Measurements from ENCODE around the gene PDE4A.
"Not testable (repeated sequence)": the region's sequence is repeated elsewhere in the genome, so short reads cannot be mapped to it uniquely, and the experiment has no call there.

The PDE4A gene

DNA sequence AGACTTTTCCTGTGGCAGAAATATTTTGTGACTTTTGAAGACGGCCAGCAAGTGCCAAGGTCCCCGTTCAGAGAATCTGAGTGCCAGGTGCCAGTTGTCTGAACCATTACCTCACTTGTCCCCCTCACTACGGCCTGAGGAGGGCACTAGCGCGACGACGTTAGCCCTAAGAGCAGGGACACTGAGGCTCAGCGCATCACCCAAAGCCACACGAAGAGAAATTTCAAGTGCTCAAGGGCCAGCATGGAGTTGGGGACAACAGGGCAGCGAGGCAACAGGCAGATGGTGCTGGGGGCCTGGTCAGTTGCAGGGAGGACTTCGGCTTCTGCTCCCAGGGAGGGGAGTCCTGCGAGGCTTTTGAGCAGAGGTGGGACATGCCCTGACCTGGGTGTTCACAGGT is 30.5 kb upstream of the PDE4A start:
- H3K9me3 ChIP-seq (ENCODE audit: control insufficient read depth in 2 of 2, low read length in 2 of 2): no peaks in the 10 kb centered on the region
- H3K27ac ChIP-seq (ENCODE audit: low read depth in 2 of 2, low read length in 2 of 2): no peak overlapping the region
- no peaks in the 10 kb centered on the region for H3K4me1 ChIP-seq (ENCODE audit: control insufficient read depth in 2 of 2, insufficient read depth in 2 of 2, low read length in 2 of 2)
- no peak overlapping the region for H3K4me3 ChIP-seq (ENCODE audit: low read length in 2 of 2)
- H3K36me3 ChIP-seq (ENCODE audit: control insufficient read depth in 2 of 2, insufficient read depth in 2 of 2, low read length in 2 of 2): peaks cover 20 to 28% of the 10 kb centered on the region in 2 donors
- H3K27me3 ChIP-seq (ENCODE audit: control insufficient read depth in 2 of 2, insufficient read depth in 2 of 2, low read length in 2 of 2): peaks cover 0 to 2% of the 10 kb centered on the region in 2 donors
- H3K9ac ChIP-seq (ENCODE audit: low read depth in 1 of 2, low read length in 2 of 2): no peak overlapping the region

DNA sequence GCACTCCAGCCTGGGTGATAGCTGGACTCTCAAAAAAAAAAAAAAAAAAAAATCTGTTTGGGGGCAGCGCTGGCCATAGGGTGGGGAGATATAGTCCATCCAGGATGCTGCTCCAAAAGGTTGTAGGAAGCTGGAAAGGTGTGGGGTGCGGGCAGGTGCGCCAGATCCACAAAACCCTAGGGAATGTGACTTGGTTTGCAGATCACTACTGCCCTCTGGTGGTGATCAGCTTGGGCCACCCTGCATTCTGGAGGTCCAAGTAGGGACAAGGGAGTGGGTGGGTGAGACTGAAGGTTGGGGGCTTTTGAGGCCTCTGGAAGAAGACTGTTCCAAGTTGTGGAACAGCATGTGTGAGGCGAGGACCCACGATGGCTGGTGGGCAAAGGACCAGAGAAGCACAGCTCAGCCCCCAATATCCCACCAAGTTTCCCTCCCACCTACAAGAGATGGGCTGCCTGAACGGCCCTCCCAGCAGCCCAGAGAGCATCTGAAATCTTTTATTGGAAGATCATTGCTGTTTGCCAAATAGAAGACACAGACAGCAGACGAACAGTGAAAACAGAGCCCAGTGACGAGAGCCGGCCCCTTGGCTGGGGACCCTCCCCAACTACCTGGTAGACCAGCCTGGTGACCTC is 29.6 kb upstream of the PDE4A start:
- Histone ChIP-seq H3K4me1 (ENCODE audit: control insufficient read depth in 2 of 2, insufficient read depth in 2 of 2, low read length in 2 of 2) (no peaks in the 10 kb centered on the region), H3K9me3 (ENCODE audit: control insufficient read depth in 2 of 2, low read length in 2 of 2) (no peaks in the 10 kb centered on the region), H3K4me3 (ENCODE audit: low read length in 2 of 2) (no peak overlapping the region), H3K36me3 (ENCODE audit: control insufficient read depth in 2 of 2, insufficient read depth in 2 of 2, low read length in 2 of 2) (peaks cover 27 to 35% of the 10 kb centered on the region in 2 donors), H3K27me3 (ENCODE audit: control insufficient read depth in 2 of 2, insufficient read depth in 2 of 2, low read length in 2 of 2) (peaks cover 0 to 2% of the 10 kb centered on the region in 2 donors), H3K9ac (ENCODE audit: low read depth in 1 of 2, low read length in 2 of 2) (no peak overlapping the region), H3K27ac (ENCODE audit: low read depth in 2 of 2, low read length in 2 of 2) (no peak overlapping the region)

DNA sequence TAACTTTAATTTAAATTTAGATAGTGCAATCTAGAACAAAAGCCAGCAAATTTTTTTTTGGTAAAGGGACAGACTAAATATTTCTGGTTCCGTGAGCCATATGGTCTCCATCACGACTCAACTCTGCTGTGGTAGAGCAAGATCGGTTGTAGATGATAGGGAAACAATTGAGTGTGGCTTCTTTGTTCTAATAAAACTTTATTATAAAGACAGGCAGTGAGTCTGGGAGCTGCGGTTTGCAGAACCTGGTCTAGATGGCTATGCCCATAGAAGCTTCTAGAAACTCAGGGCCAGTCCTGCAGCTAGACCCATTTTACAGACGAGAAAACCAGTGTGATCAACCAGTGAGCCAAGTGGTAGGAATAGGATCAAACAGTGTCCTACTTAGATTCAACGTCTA is 28.2 kb upstream of the PDE4A start:
- Histone ChIP-seq H3K4me3 (ENCODE audit: low read length in 2 of 2) (no peak overlapping the region), H3K27me3 (ENCODE audit: control insufficient read depth in 2 of 2, insufficient read depth in 2 of 2, low read length in 2 of 2) (no peaks in the 10 kb centered on the region), H3K36me3 (ENCODE audit: control insufficient read depth in 2 of 2, insufficient read depth in 2 of 2, low read length in 2 of 2) (peaks cover 32 to 40% of the 10 kb centered on the region in 2 donors), H3K9me3 (ENCODE audit: control insufficient read depth in 2 of 2, low read length in 2 of 2) (no peaks in the 10 kb centered on the region), H3K27ac (ENCODE audit: low read depth in 2 of 2, low read length in 2 of 2) (no peak overlapping the region), H3K9ac (ENCODE audit: low read depth in 1 of 2, low read length in 2 of 2) (no peak overlapping the region), H3K4me1 (ENCODE audit: control insufficient read depth in 2 of 2, insufficient read depth in 2 of 2, low read length in 2 of 2) (no peaks in the 10 kb centered on the region)

DNA sequence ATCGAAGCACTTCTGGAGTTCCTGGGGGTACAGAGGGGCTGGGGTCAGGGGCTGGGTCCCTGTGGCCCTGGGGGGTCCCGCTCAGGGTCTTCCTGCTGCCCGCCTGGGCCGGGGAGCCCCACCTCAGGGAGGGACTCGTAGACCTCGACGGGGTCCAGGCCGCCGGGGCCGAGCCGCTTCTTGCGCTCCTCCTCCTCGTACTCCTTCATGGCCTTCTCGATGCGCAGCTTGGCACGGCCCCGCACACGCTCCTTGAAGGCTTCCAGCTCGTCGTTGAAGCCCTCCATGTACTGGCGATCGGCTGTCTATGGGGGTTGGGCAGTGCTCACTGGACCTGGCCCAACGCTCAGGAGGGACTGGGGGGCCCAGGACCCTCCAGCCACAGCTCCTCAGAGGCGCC is 27.2 kb upstream of the PDE4A start:
- Histone ChIP-seq H3K4me1 (ENCODE audit: control insufficient read depth in 2 of 2, insufficient read depth in 2 of 2, low read length in 2 of 2) (no peaks in the 10 kb centered on the region), H3K9me3 (ENCODE audit: control insufficient read depth in 2 of 2, low read length in 2 of 2) (no peaks in the 10 kb centered on the region), H3K36me3 (ENCODE audit: control insufficient read depth in 2 of 2, insufficient read depth in 2 of 2, low read length in 2 of 2) (peaks cover 32 to 43% of the 10 kb centered on the region in 2 donors), H3K4me3 (ENCODE audit: low read length in 2 of 2) (no peak overlapping the region), H3K27me3 (ENCODE audit: control insufficient read depth in 2 of 2, insufficient read depth in 2 of 2, low read length in 2 of 2) (no peaks in the 10 kb centered on the region), H3K9ac (ENCODE audit: low read depth in 1 of 2, low read length in 2 of 2) (no peak overlapping the region), H3K27ac (ENCODE audit: low read depth in 2 of 2, low read length in 2 of 2) (no peak overlapping the region)

DNA sequence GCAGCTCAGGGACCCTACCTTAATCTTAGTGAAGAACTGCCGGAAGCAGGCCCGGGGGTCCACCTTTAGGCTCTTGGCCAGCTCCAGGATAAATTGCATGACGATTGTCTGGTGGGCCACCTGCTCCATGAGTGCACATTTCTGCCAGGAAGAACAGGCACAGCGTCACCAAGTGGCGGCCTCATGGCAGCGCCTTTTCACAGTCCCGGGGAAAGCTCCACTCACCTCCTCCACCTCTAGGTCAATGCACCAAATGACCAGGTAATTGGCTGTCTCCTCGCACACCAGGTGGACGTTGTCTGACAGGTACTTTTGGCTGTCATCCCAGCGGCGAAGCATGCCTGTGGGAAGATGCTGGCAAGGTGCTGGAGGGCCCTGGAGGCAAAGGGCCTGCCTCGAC is 25.3 kb upstream of the PDE4A start:
- H3K9ac ChIP-seq (ENCODE audit: low read depth in 1 of 2, low read length in 2 of 2): no peak overlapping the region
- H3K9me3 ChIP-seq (ENCODE audit: control insufficient read depth in 2 of 2, low read length in 2 of 2): no peaks in the 10 kb centered on the region
- no peak overlapping the region for H3K27ac ChIP-seq (ENCODE audit: low read depth in 2 of 2, low read length in 2 of 2)
- no peak overlapping the region for H3K4me3 ChIP-seq (ENCODE audit: low read length in 2 of 2)
- H3K27me3 ChIP-seq (ENCODE audit: control insufficient read depth in 2 of 2, insufficient read depth in 2 of 2, low read length in 2 of 2): no peaks in the 10 kb centered on the region
- peaks cover 0 to 2% of the 10 kb centered on the region in 2 donors for H3K4me1 ChIP-seq (ENCODE audit: control insufficient read depth in 2 of 2, insufficient read depth in 2 of 2, low read length in 2 of 2)
- H3K36me3 ChIP-seq (ENCODE audit: control insufficient read depth in 2 of 2, insufficient read depth in 2 of 2, low read length in 2 of 2): peaks cover 36 to 52% of the 10 kb centered on the region in 2 donors

DNA sequence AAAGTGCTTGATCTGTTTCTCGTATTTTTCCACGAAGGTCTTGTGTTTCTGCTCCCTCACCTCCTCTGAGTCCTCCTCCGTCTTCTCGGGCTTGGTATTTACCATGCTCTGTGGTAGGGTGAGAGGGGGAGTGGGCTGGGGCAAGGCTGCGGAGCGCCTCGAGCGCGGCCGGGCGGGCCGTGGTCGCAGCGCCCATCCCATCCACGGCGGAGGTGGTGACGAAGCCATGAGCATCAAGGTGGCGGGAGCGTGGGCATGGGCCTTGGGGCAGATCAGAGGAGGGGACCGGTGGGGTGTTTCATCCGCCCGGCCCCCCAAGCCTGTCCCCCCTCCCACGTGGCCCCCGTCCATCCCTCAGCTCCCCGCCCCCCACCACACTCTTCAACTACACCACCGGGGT is 24.9 kb upstream of the PDE4A start:
- Histone ChIP-seq H3K27me3 (ENCODE audit: control insufficient read depth in 2 of 2, insufficient read depth in 2 of 2, low read length in 2 of 2) (no peaks in the 10 kb centered on the region), H3K4me3 (ENCODE audit: low read length in 2 of 2) (no peak overlapping the region), H3K4me1 (ENCODE audit: control insufficient read depth in 2 of 2, insufficient read depth in 2 of 2, low read length in 2 of 2) (peaks cover 0 to 2% of the 10 kb centered on the region in 2 donors), H3K9me3 (ENCODE audit: control insufficient read depth in 2 of 2, low read length in 2 of 2) (no peaks in the 10 kb centered on the region), H3K27ac (ENCODE audit: low read depth in 2 of 2, low read length in 2 of 2) (no peak overlapping the region), H3K9ac (ENCODE audit: low read depth in 1 of 2, low read length in 2 of 2) (no peak overlapping the region), H3K36me3 (ENCODE audit: control insufficient read depth in 2 of 2, insufficient read depth in 2 of 2, low read length in 2 of 2) (peaks cover 36 to 54% of the 10 kb centered on the region in 2 donors)

DNA sequence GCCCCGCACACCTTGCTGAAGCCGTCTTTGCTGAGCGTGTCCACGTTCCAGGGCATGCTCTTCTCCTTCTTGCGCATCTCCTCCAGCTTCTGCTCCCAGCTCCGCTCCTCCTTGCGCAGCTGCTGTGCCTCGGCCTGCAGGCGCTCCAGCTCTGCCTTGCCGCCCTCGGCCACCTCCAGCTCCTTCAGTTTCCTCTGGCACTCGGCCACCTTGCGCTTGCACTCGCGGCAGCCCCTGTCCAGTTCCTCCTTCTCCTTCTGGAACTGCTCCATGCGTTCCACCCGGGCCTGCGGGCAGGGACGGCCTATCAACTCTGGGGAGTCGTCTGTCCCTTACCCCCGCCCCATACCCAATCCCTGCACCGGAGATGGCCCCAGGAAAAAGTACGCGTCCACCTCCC is 24.4 kb upstream of the PDE4A start:
- no peak overlapping the region for H3K9ac ChIP-seq (ENCODE audit: low read depth in 1 of 2, low read length in 2 of 2)
- no peak overlapping the region for H3K4me3 ChIP-seq (ENCODE audit: low read length in 2 of 2)
- H3K4me1 ChIP-seq (ENCODE audit: control insufficient read depth in 2 of 2, insufficient read depth in 2 of 2, low read length in 2 of 2): peaks cover 1 to 3% of the 10 kb centered on the region in 2 donors
- H3K27me3 ChIP-seq (ENCODE audit: control insufficient read depth in 2 of 2, insufficient read depth in 2 of 2, low read length in 2 of 2): no peaks in the 10 kb centered on the region
- peaks cover 36 to 54% of the 10 kb centered on the region in 2 donors for H3K36me3 ChIP-seq (ENCODE audit: control insufficient read depth in 2 of 2, insufficient read depth in 2 of 2, low read length in 2 of 2)
- H3K27ac ChIP-seq (ENCODE audit: low read depth in 2 of 2, low read length in 2 of 2): no peak overlapping the region
- H3K9me3 ChIP-seq (ENCODE audit: control insufficient read depth in 2 of 2, low read length in 2 of 2): no peaks in the 10 kb centered on the region

DNA sequence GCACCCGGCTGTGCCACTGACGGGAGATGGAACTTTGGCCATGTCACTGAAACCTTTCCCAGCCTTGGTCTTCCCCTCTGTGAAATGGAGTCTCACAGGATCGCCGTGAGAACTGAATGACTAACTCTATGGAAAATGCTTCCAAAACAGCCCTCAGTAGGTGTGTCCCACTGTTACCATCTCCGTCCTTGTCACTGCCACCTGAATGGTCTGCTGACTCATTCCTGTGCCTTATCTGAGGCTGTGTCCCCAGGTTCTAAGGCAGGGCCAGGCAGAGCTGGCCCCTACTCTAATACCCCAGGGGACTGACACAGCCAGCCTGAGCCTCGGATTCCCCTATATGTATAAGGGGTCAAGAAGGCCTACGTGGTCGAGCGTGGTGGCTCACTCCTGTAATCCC is 21.5 kb upstream of the PDE4A start:
- no peaks in the 10 kb centered on the region for H3K9me3 ChIP-seq (ENCODE audit: control insufficient read depth in 2 of 2, low read length in 2 of 2)
- no peak overlapping the region for H3K27ac ChIP-seq (ENCODE audit: low read depth in 2 of 2, low read length in 2 of 2)
- no peak overlapping the region for H3K4me3 ChIP-seq (ENCODE audit: low read length in 2 of 2)
- H3K4me1 ChIP-seq (ENCODE audit: control insufficient read depth in 2 of 2, insufficient read depth in 2 of 2, low read length in 2 of 2): peaks cover 19 to 21% of the 10 kb centered on the region in 2 donors
- peaks cover 19 to 33% of the 10 kb centered on the region in 2 donors for H3K36me3 ChIP-seq (ENCODE audit: control insufficient read depth in 2 of 2, insufficient read depth in 2 of 2, low read length in 2 of 2)
- H3K27me3 ChIP-seq (ENCODE audit: control insufficient read depth in 2 of 2, insufficient read depth in 2 of 2, low read length in 2 of 2): no peaks in the 10 kb centered on the region
- no peak overlapping the region for H3K9ac ChIP-seq (ENCODE audit: low read depth in 1 of 2, low read length in 2 of 2)

DNA sequence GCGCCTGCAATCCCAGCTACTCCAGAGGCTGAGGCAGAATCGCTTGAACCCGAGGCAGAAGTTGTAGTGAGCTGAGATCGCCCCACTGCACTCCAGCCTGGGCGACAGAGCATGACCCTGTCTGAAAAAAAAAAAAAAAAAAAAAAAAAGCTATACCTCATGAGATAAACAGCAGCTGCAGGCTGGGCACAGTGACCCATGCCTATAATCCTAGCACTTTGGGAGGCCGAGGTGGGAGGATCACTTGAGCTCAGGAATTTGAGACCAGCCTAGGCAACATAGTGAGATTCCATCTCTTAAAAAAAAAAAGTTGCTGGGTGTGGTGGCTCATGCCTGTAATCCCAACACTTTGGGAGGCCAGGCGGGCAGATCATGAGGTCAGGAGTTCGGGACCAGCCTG is 21.0 kb upstream of the PDE4A start:
- H3K27ac ChIP-seq (ENCODE audit: low read depth in 2 of 2, low read length in 2 of 2); H3K9me3 ChIP-seq (ENCODE audit: control insufficient read depth in 2 of 2, low read length in 2 of 2); H3K9ac ChIP-seq (ENCODE audit: low read depth in 1 of 2, low read length in 2 of 2); H3K27me3 ChIP-seq (ENCODE audit: control insufficient read depth in 2 of 2, insufficient read depth in 2 of 2, low read length in 2 of 2); H3K4me3 ChIP-seq (ENCODE audit: low read length in 2 of 2): not testable (repeated sequence)
- Histone ChIP-seq H3K36me3 (ENCODE audit: control insufficient read depth in 2 of 2, insufficient read depth in 2 of 2, low read length in 2 of 2) (peaks cover 19 to 30% of the 10 kb centered on the region in 2 donors), H3K4me1 (ENCODE audit: control insufficient read depth in 2 of 2, insufficient read depth in 2 of 2, low read length in 2 of 2) (peaks cover 21 to 25% of the 10 kb centered on the region in 2 donors)

DNA sequence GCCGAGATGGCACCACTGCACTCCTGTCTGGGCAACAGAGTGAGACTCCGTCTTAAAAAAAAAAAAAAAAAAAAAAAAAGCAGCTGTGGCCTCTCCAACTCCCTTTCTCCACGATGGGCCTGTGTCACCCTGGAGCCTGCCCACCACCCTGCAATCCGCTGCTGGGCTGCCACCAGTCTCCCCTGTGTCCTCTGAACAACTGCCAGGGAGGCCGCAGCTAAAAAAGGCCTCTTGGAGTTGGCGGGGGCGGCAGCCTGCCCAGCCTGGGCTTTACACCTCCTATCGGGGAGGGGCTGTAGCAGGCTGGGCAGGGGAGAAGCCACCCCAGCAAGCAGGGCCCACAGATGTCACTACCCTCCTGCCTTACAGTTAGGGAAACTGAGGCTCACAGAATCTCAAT is 20.5 kb upstream of the PDE4A start:
- Histone ChIP-seq H3K4me1 (ENCODE audit: control insufficient read depth in 2 of 2, insufficient read depth in 2 of 2, low read length in 2 of 2) (peaks cover 25 to 28% of the 10 kb centered on the region in 2 donors), H3K4me3 (ENCODE audit: low read length in 2 of 2) (no peak overlapping the region), H3K9me3 (ENCODE audit: control insufficient read depth in 2 of 2, low read length in 2 of 2) (no peaks in the 10 kb centered on the region), H3K9ac (ENCODE audit: low read depth in 1 of 2, low read length in 2 of 2) (no peak overlapping the region), H3K27ac (ENCODE audit: low read depth in 2 of 2, low read length in 2 of 2) (no peak overlapping the region), H3K27me3 (ENCODE audit: control insufficient read depth in 2 of 2, insufficient read depth in 2 of 2, low read length in 2 of 2) (peaks cover 0 to 5% of the 10 kb centered on the region in 2 donors), H3K36me3 (ENCODE audit: control insufficient read depth in 2 of 2, insufficient read depth in 2 of 2, low read length in 2 of 2) (peaks cover 16 to 26% of the 10 kb centered on the region in 2 donors)
